Activated CD8-positive, alpha-beta T cell treated with anti-CD3 and anti-CD28 coated beads, Interleukin-2, amount 10 ng/mL, durations not matched to agents 7 days and 5 days (primary cell): ENCODE data around the gene RGS6. TPM values are rescaled to one million over a fixed set of nuclear protein-coding genes. Genes with fewer than 3 reads are reported as not detected.
A peak's percentile ranks its signal among the peaks of the same experiment; 100 is the strongest.
"Not testable (repeated sequence)": the region's sequence is repeated elsewhere in the genome, so short reads cannot be mapped to it uniquely, and the experiment has no call there.

Experiments
- ATAC-seq: fragments of 150-1000 bp; cut with Tn5 transposase; one replicate; pipeline ENCODE4 v1.10.0; 2021; ENCODE audit warnings: moderate library complexity
- CTCF ChIA-PET: fragments of 350-600 bp; sonication (Branson Sonifier 250); formaldehyde crosslinking; loops from one replicate; lab custom pipeline; 2021; ENCODE audit warnings: antibody characterized with exemption; lab: Charles Lee
- POLR2A ChIA-PET: fragments of 350-600 bp; sonication (Branson Sonifier 250); formaldehyde crosslinking; loops from one replicate; lab custom pipeline; 2021; ENCODE audit warnings: antibody characterized with exemption; lab: Charles Lee
- DNase-seq: peaks from one replicate; pipeline ENCODE4 v3.0.0-alpha.2; 2020
- H3K27ac Mint-ChIP-seq: one replicate; pipeline ENCODE4 v1.8.0; 2021; ENCODE audit warnings: mild to moderate bottlenecking, mixed read lengths
- H3K27me3 Mint-ChIP-seq: one replicate; pipeline ENCODE4 v1.8.0; 2021; ENCODE audit warnings: low read depth, mixed read lengths
- H3K36me3 Mint-ChIP-seq: one replicate; pipeline ENCODE4 v1.8.0; 2021; ENCODE audit warnings: low read depth, mixed read lengths
- H3K4me1 Mint-ChIP-seq: one replicate; pipeline ENCODE4 v1.8.0; 2021; ENCODE audit warnings: low read depth, mixed read lengths
- H3K4me3 Mint-ChIP-seq: one replicate; pipeline ENCODE4 v1.8.0; 2021; ENCODE audit warnings: mild to moderate bottlenecking, mixed read lengths
- H3K9me3 Mint-ChIP-seq: one replicate; pipeline ENCODE4 v1.8.0; 2022; ENCODE audit warnings: mixed read lengths; ENCODE audit not compliant: insufficient read depth
- total RNA-seq, 2 experiments: library from RNA; stranded (reverse); gene quantifications; one replicate each; pipeline ENCODE4 v1.2.3, GENCODE V29; 2021

Gene RGS6
- total RNA-seq, 2 experiments from 2014 or later, result 0.16 to 0.47 TPM

GRCh38 chr14:71918955-71919354 is 13.3 kb upstream of the RGS6 start:
- no peak overlapping the region for H3K4me3 Mint-ChIP-seq
- ATAC-seq (no peak), DNase-seq (no peak)
- no peaks in the 10 kb centered on the region for H3K4me1 Mint-ChIP-seq
- H3K27me3 Mint-ChIP-seq, result peaks cover 13% of the 10 kb centered on the region
- H3K36me3 Mint-ChIP-seq, result no peaks in the 10 kb centered on the region
- ChIA-PET POLR2A (no interaction called here), CTCF (no interaction called here)
- H3K9me3 Mint-ChIP-seq, result no peaks in the 10 kb centered on the region
- H3K27ac Mint-ChIP-seq, result no peak overlapping the region

- ATAC-seq (no peak), DNase-seq (no peak)
- H3K9me3 Mint-ChIP-seq, result no peaks in the 10 kb centered on the region
- H3K27ac Mint-ChIP-seq, result no peak overlapping the region
- no peaks in the 10 kb centered on the region for H3K4me1 Mint-ChIP-seq
- ChIA-PET POLR2A (no interaction called here), CTCF (no interaction called here)
- H3K36me3 Mint-ChIP-seq, result no peaks in the 10 kb centered on the region
- peaks cover 19% of the 10 kb centered on the region for H3K27me3 Mint-ChIP-seq
- no peak overlapping the region for H3K4me3 Mint-ChIP-seq
Measured at GRCh38 chr14:71923513-71923912, 8.7 kb upstream of the RGS6 start.

DNA sequence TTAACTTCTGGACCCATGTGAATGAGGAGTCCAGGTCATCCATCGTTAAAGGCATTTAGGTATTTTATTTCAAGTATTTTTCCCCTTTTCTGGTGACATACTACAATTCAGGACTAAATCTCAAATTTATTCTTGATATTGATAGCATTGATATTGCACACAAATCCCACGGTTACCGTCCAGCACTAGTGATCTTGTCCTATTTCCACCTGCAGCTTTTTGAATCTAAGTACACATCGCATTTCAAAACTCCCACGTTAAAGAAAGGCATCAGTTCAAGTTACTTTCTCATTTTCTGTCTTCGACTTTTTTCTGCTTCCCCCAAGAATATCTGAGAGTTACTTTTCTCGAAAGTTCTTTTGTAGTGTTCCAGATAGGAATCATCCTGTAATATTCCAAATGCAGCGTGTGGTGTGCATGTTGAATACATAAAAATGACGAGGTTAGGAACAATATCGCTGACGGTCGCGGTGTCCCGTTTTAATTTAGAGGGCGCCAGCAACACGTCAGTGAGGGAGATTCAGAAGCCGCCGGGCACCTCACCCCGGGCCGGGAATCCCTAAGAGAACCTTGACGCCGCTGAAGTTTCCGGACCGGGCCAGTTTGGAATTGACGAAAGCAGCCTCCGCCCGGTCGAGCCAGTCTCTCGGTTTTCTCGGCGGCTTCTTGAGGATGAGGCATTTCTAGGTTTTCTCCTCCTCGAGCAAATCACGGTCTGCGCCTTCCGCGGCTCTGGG is 569 bp upstream of the RGS6 start:
- H3K9me3 Mint-ChIP-seq, result no peaks in the 10 kb centered on the region
- peak; percentile 30 for ATAC-seq
- peak overlapping the region; percentile 9 for H3K4me3 Mint-ChIP-seq
- peaks cover 50% of the 10 kb centered on the region for H3K27me3 Mint-ChIP-seq
- CTCF ChIA-PET, result interaction anchor here (0.9 to 1.4 kb wide), 2 partner anchors 16 to 30 kb away, joined by 3 read pairs; no protein-coding TSS in a partner anchor
- H3K4me1 Mint-ChIP-seq, result peaks cover 15% of the 10 kb centered on the region
- peak; percentile 21 for DNase-seq
- no peaks in the 10 kb centered on the region for H3K36me3 Mint-ChIP-seq
- H3K27ac Mint-ChIP-seq, result no peak overlapping the region
- POLR2A ChIA-PET, result no interaction called here

DNA sequence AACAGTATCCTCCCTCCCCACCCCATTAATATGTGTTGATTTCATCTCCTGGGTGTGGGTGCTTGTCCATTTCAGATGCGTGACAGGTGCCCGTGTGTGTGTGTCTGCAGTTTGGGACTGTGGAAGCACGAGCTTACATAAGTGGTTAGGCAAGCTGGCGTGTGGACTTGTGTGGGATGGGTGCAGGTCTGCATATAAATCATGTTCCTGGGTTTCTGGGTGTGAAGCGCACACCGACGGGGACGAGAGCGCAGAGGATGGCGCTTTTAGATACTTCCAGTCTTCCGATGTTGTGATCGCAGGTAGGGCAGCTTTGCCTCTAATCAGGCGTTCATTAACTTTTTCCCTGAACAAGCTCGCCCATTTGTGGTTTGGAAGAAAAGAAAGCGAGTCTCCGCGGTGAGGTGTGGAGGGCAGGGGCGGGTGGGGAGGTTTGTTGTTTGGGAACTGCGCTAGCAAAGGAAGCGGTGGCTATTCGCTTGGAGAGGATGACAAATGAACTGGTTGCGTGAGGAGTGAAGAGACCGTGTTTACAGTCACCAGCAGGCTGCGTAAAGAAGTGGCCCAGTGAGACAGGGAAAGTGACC is 865 bp downstream of the RGS6 start:
- Mint-ChIP-seq H3K27ac (no peak overlapping the region), H3K27me3 (peaks cover 47% of the 10 kb centered on the region), H3K9me3 (no peaks in the 10 kb centered on the region), H3K4me1 (peaks cover 15% of the 10 kb centered on the region), H3K4me3 (peak overlapping the region; percentile 44), H3K36me3 (no peaks in the 10 kb centered on the region)
- ChIA-PET POLR2A (no interaction called here), CTCF (interaction anchor here (1.4 kb wide), 1 partner anchor 28 kb away, joined by 3 read pairs; no protein-coding TSS in a partner anchor)
- DNase-seq (no peak), ATAC-seq (no peak)

DNA sequence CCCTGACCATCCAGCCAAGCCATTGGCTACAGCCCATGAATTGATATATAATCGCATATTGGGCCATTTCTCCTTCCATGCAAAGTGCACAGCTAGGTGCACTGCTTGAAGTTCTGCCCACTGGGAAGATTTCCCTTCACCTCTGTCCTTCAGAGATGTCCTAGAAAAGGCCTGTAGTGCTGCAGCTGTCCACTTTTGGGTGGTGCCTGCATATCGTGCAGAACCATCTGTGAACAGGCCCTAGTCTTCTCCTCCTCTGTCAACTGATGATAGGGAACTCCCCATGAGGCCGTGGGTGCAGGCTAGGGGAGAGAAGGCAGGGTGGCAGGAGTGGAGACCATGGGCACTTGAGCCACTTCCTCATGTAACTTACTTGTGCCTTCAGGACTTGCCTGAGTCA is 6.0 kb downstream of the RGS6 start:
- H3K9me3 Mint-ChIP-seq, H3K36me3 Mint-ChIP-seq, CTCF ChIA-PET, ATAC-seq, DNase-seq, H3K27ac Mint-ChIP-seq, H3K4me1 Mint-ChIP-seq, H3K4me3 Mint-ChIP-seq, POLR2A ChIA-PET: not testable (repeated sequence)
- H3K27me3 Mint-ChIP-seq, result peaks cover 26% of the 10 kb centered on the region

DNA sequence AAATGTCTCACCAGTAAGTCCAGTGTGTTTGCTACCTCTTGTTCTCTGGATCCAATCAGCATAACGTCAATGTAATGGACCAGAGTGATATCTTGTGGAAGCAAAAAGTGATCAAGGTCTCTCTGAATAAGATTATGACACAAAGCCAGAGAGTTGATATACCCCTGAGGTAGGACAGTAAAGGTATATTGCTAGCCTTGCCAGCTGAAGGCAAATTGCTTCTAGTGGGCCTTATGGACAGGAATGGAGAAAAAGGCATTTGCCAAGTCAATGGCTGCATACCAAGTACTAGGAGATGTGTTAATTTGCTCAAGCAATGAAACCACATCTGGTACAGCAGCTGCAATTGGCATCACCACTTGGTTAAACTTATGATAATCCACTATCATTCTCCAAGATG is 7.1 kb downstream of the RGS6 start:
- CTCF ChIA-PET, DNase-seq, ATAC-seq, H3K27ac Mint-ChIP-seq, H3K4me3 Mint-ChIP-seq, POLR2A ChIA-PET, H3K9me3 Mint-ChIP-seq, H3K36me3 Mint-ChIP-seq, H3K4me1 Mint-ChIP-seq: not testable (repeated sequence)
- H3K27me3 Mint-ChIP-seq, result peaks cover 24% of the 10 kb centered on the region

GRCh38 chr14:71940500-71940899 is 8.3 kb downstream of the RGS6 start:
- H3K4me3 Mint-ChIP-seq, result not testable (repeated sequence)

GRCh38 chr14:71941616-71942015 is 9.4 kb downstream of the RGS6 start:
- H3K9me3 Mint-ChIP-seq, POLR2A ChIA-PET, ATAC-seq, DNase-seq, H3K36me3 Mint-ChIP-seq, H3K27ac Mint-ChIP-seq, H3K4me3 Mint-ChIP-seq, H3K4me1 Mint-ChIP-seq, CTCF ChIA-PET: not testable (repeated sequence)
- peaks cover 20% of the 10 kb centered on the region for H3K27me3 Mint-ChIP-seq

More at GRCh38 chr14:71940500-71940899, 8.3 kb downstream of the RGS6 start:
- POLR2A ChIA-PET, H3K27ac Mint-ChIP-seq, H3K4me1 Mint-ChIP-seq, H3K9me3 Mint-ChIP-seq, CTCF ChIA-PET, DNase-seq, H3K36me3 Mint-ChIP-seq, ATAC-seq: not testable (repeated sequence)
- peaks cover 21% of the 10 kb centered on the region for H3K27me3 Mint-ChIP-seq

GRCh38 chr14:71942904-71943694 is 10.9 kb downstream of the RGS6 start:
- no peaks in the 10 kb centered on the region for H3K36me3 Mint-ChIP-seq
- ChIA-PET POLR2A (no interaction called here), CTCF (no interaction called here)
- peaks cover 21% of the 10 kb centered on the region for H3K27me3 Mint-ChIP-seq
- no peaks in the 10 kb centered on the region for H3K9me3 Mint-ChIP-seq
- ATAC-seq (no peak), DNase-seq (no peak)
- H3K4me1 Mint-ChIP-seq, result no peaks in the 10 kb centered on the region
- no peak overlapping the region for H3K4me3 Mint-ChIP-seq
- no peak overlapping the region for H3K27ac Mint-ChIP-seq

DNA sequence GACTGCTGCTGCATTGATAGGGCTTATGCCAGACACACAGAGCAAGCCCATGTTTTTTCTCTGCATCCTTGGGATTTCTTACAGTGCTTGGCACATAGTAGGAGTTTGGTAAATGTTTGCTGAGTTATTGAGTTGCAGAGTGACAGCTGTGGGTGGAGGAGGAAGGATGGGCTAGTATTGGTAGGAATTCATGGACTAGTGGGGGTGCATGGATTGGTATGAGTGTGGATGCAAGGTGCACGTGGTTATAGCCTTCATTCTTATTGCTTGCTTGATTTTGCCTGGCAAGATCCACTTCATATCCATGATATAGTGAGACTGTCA is 11.4 kb downstream of the RGS6 start:
- Mint-ChIP-seq H3K9me3 (no peaks in the 10 kb centered on the region), H3K27ac (no peak overlapping the region), H3K27me3 (peaks cover 21% of the 10 kb centered on the region), H3K4me1 (no peaks in the 10 kb centered on the region), H3K36me3 (no peaks in the 10 kb centered on the region), H3K4me3 (no peak overlapping the region)
- DNase-seq (no peak), ATAC-seq (no peak)
- ChIA-PET POLR2A (no interaction called here), CTCF (no interaction called here)

DNA sequence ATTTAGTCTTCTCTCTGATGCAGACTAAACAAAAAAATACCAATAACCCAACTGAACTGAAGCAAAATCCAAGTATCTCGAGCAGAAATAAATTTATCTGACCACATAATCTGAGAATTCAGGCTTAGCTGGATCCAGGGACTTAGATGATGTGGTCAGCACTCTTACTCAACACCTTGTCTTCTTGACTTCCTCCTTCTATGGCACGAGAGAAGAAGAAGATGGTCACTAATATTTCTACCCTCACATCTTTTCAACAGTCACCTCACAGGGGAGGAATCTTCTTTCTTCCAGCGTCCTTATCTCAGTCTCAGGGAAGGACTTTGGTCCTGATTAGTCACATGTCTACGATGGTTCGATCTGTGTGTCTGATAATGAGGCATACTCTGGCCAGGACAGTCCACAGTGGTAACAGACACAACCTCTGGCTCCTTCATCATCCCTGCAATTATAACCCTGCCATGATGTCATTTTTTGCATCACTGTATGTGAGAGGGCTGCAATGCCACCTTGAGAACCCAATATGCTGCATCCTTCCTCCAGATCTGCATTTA is 15.8 kb downstream of the RGS6 start:
- POLR2A ChIA-PET, result no interaction called here
- DNase-seq (no peak), ATAC-seq (no peak)
- no peaks in the 10 kb centered on the region for H3K36me3 Mint-ChIP-seq
- no peak overlapping the region for H3K4me3 Mint-ChIP-seq
- CTCF ChIA-PET, result interaction anchor here (1.0 kb wide), 1 partner anchor 16 kb away, joined by 3 read pairs; the partner anchor contains the start of gene RGS6
- H3K9me3 Mint-ChIP-seq, result no peaks in the 10 kb centered on the region
- no peaks in the 10 kb centered on the region for H3K4me1 Mint-ChIP-seq
- H3K27me3 Mint-ChIP-seq, result peaks cover 28% of the 10 kb centered on the region
- no peak overlapping the region for H3K27ac Mint-ChIP-seq
